TTC549 (cell line): ENCODE results near the gene TRPM8.

Experiments used
- FAIRE-seq: peaks from 2 replicates; lab custom pipeline; 2012; peaks lifted over from hg19 to GRCh38; lab: Jason Lieb, UNC

The TRPM8 gene

GRCh38 chr2:233976087-233976486 lies 58.9 kb downstream of the TRPM8 start:
- no peak for FAIRE-seq

DNA sequence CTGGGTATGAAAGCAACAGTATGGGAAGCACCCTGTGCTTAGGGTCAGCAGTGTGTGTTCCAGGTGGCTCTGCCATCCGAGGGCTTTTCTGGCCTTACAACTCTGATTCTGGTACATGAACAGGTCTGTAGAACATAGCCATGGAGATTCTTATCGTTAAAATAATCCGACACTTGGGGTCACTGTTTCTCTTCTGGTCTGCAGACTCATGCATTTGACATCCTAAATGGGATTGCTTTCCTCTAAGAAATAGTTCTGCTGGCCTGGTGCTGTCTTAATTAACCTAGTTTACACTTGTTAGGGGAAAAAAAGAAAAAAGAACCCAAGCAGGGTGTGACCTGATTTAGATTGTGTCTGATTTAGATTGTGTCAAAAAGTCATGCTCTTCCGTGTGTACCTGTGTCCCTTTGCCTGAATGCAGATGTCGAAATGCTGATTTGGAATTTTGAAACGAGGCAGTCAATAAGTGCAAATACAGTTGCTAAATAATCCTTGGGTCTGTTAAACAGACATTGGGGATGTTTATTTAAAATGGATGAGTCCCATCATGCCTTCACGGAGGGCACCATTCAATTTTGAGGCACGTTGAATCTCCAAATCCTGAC lies 59.6 kb downstream of the TRPM8 start:
- FAIRE-seq, result no peak

GRCh38 chr2:233977296-233977837 lies 60.2 kb downstream of the TRPM8 start:
- FAIRE-seq, result no peak

DNA sequence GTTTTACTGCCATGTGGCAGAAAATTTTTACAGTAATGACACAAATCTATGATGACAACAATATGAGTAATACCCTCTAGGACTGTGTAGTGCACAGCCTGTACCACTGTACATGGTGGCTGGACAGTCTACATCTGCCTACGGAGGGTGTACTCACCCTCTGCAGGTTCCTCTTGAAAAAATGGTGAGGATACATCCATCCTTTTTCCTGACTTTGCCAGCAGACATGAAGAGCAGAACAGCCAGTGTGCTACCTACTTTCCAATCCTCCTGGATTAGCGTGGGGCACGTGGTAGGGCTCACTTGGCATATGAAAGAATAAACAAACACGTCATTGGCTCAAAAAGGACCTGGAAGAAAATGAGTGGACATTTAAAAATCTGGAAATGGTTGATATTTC lies 62.6 kb downstream of the TRPM8 start:
- FAIRE-seq, result no peak

DNA sequence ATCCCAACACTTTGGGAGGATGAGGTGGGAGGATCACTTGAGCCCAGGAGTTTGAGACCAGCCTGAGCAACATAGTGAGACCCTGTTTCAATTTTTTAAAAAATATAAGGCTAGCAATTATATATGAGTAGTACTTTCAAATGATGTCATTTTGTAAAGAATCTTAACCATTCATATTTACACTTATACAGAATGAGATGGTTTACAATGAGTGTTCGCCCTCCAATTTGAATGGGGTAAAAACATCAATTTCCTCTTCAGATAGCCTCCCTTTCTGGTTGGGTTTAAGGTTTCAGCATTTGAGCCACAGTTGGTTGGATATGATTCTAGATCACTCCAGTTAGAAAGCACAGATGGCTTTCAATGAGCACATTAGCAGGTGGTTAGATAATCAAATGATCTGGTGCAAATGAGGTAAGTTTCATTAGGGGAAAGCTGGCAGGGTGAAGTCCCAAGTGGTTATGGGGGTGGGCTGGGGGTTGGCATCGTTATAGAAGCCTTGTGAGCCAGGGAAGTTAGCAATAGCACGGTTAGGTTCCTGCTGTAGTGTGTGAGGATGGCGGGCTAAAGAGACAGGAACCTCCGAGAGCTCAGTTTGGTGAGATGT lies 63.9 kb downstream of the TRPM8 start:
- no peak for FAIRE-seq

GRCh38 chr2:233981574-233982420 lies 64.6 kb downstream of the TRPM8 start:
- no peak for FAIRE-seq

DNA sequence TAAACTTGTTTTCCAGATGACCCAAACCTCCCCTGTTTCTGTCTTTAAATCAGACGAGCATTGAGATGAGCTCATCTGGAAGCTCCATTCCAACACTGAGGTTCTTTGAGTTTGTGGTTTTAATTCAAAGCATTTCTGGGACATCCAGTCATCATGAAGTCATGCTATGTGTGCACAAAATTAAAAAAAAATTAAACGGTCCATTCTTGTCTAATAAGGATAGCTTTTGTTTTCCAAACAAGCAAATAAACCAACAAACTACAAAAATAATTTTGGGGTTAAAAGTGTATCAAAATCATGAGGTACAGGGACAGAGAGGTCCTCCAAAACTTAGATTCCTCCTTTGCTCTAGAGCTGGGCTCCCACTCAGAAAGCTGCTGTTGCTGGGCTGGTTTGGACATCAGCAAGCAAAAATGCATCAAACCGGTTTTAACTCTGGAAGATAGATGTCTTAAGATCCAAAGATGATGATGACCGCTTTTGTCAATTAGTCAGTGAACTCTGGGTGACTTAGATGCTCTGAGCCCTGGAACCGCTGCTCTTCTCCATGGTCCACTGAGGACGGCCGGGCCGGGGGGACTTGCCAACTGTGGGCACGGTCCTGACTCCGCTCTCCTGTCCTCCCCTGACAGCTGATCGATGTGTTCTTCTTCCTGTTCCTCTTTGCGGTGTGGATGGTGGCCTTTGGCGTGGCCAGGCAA lies 65.4 kb downstream of the TRPM8 start:
- no peak for FAIRE-seq

DNA sequence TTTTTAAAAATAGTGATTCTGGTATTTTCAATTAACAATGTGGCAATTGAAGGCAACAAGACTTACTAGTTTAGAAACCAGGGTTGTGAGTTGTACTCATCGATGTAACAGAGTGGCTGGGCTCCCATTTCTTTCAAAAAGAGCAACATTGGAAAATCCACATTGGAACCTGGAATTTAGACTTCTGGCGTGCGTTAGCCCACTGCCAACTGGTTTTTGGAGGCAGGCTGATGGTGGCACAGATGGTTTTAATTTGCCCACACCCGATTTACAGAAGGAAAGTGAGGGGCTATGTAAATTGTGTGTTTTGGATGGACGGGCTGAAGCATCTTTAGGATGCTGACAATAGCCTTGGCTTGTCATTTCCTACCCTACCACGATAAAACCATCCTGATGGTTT lies 66.3 kb downstream of the TRPM8 start:
- no peak for FAIRE-seq

GRCh38 chr2:233988581-233988980 lies 71.4 kb downstream of the TRPM8 start:
- FAIRE-seq, result no peak

- no peak for FAIRE-seq
These were observed 72.2 kb downstream of the TRPM8 start for GRCh38 chr2:233989221-233989858.

- FAIRE-seq, result no peak
These were observed 73.2 kb downstream of the TRPM8 start for GRCh38 chr2:233990261-233990798.

GRCh38 chr2:233991196-233991595 lies 74.0 kb downstream of the TRPM8 start:
- no peak for FAIRE-seq

DNA sequence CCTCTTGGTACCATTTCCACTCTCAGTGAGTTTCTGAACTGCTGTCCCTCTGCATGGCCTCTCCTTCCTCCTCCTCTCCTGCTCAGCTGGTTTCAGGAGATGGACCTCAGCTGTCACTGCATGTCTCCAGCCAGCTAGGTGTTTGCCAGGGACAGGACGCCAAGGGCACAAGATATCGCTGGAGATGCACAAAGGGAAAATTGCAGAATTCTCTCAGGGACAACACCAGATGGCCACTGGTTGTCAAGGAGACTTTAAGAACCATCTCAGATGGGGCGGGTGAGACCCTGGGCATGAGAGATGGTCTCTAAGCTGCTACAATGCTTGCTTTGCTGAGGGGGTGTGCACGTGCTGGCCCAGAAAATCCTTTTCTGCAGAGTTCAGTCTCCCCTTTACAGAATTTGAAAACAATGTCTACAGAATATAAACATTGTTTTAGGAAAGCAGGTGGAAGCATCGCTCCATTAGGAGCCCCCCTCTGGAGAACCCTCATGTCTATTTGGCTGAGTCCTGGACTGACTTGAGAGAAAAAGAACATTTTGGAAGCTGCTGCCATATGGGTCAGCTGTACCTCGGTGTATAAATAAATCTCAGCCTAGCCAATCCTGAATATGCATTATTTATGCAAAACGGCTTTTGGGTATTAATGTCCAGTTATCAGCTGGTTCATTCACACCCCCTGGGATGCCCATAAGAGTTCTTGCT lies 75.5 kb downstream of the TRPM8 start:
- FAIRE-seq, result no peak

- no peak for FAIRE-seq
These were observed 76.3 kb downstream of the TRPM8 start for GRCh38 chr2:233993461-233993860.

GRCh38 chr2:233994151-233994550 lies 77.0 kb downstream of the TRPM8 start:
- FAIRE-seq, result no peak

- no peak for FAIRE-seq
These were observed 78.8 kb downstream of the TRPM8 start for GRCh38 chr2:233996000-233996399.

DNA sequence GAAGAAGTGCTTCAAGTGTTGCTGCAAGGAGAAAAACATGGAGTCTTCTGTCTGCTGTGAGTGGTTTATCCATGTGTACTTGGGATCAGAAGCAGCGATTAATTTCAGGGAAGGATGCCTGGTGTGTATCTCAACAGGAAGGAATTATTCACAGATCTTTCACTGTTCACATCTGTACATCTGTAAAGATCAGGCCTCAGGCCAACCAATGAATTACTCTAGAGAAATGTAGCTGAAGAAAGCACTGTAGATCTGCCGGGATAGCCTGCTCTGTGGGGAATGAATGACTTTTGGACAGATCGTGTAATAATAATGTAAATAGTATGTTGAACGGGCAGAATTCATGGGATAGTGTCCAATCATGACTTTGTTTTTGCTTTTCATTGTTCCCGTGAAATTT lies 79.3 kb downstream of the TRPM8 start:
- no peak for FAIRE-seq

GRCh38 chr2:233997707-233998106 lies 80.5 kb downstream of the TRPM8 start:
- FAIRE-seq, result no peak

DNA sequence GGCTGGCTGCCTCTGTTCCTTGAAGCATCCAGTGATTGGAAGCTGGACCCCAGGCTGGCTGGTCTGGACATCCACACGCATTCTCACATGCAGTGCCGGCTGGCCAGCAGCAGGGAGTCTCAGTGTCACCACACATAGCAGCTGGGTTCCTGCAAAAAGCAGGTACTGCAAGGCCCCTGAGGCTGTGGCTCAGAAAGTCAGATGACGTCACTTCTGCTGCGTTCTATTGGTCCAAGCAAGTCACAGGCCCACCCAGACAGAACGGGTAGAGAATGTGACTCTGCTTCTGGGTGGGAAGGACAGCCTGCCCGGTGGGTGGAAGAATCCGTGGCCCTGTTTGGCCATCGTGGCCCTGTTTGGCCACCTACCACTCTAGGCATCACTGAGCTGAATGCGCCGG lies 82.0 kb downstream of the TRPM8 start:
- FAIRE-seq, result no peak

GRCh38 chr2:234001380-234002160 lies 84.4 kb downstream of the TRPM8 start:
- FAIRE-seq, result no peak
